HG03064 (cell line): Measurements from ENCODE around the gene PLAGL2.
A peak's percentile ranks its signal among the peaks of the same experiment; 100 is the strongest.

Source experiments
- ATAC-seq: cut with Tn5 transposase; IDR thresholded peaks from one replicate; pipeline ENCODE4 v1.9.1; 2021; ENCODE audit warnings: low read depth; ENCODE audit not compliant: unreplicated experiment

PLAGL2 gene

GRCh38 chr20:32231847-32232246, 24.3 kb upstream of the PLAGL2 start:
- no peak for ATAC-seq

DNA sequence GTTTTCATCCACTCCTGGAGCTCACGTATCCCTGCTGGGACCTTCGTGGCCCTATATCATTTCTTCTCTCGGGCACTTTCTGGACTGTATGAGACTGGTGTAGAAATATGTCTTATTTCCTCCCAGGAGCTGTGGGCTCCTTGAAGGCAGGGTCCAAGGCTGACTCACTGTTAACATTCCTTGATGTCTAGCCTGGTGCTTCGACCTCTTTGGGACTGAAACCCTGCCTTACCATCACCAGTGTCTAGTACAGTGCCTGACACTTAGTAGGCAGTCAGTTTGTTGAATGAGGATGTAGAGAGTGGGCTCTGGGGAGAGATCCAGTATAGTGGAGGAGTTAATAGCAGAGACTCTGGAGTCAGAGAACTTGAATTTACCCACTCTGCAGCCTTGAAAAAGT, 23.7 kb upstream of the PLAGL2 start:
- no peak for ATAC-seq

- no peak for ATAC-seq
Observed at GRCh38 chr20:32230707-32231106, 23.2 kb upstream of the PLAGL2 start.

DNA sequence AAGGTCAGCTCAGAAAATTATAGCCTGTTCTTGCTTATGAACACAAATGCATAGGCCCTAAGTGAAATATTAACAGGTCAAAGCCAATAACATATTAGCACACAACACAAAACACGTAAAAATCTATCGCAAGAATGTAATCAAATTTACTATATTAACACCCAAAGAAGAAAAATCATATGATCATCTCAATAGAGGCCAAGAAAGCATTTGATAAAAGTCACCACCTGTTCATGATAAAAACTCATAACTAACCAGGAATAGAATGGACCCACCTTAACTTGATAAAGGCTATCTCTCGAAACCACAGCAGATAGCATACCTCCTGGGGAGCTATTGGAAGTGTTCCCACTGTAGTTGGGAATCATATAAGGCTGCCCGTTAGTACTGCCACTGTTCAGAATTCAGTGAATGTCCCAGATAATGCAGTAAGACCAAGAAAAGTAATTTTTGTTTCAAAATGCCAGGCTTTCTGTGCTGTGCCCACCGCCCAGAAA, 21.8 kb upstream of the PLAGL2 start:
- ATAC-seq: no peak

- ATAC-seq: no peak
Observed at GRCh38 chr20:32227744-32228688, 20.5 kb upstream of the PLAGL2 start.

GRCh38 chr20:32227306-32227705, 19.8 kb upstream of the PLAGL2 start:
- no peak for ATAC-seq

DNA sequence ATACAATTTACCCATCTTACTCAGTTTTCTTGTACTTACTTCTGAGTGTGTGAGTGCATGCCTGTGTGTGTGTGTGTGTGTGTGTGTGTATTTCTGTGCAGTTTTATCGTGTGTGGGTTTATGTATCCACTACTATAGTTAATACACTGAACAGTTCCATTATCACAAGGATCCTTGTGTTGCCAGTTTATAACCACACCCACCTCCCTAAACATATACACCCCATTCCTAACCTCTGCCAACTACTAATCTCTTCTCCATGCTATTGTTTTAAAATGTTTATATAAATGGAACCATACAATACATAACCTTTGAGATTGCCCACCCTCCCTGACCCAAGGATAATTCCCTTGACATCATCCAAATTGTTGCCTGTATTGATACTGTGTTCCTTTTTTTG, 18.8 kb upstream of the PLAGL2 start:
- no peak for ATAC-seq

- no peak for ATAC-seq
Observed at GRCh38 chr20:32224463-32224862, 16.9 kb upstream of the PLAGL2 start.

- no peak for ATAC-seq
Observed at GRCh38 chr20:32218156-32218900, 10.8 kb upstream of the PLAGL2 start.

- ATAC-seq: no peak
Observed at GRCh38 chr20:32216179-32217142, 8.9 kb upstream of the PLAGL2 start.

DNA sequence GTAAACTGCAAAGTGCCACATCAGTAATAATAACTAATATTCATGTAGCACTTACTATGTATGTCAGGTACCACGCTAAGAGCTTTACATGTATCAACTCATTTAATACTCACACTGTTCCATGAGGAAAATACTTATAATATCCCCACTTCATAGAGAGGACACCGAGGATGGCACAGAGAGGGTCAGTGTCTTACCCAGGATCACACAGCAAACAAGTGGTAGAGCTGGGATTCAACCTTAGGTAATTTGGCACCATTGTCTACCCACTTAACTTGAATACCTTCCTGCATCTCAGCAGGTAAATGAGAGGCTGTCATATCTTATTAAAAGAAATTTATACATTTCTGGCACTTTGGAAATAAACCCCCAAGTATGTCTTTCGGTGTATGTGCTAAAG, 8.2 kb upstream of the PLAGL2 start:
- no peak for ATAC-seq

DNA sequence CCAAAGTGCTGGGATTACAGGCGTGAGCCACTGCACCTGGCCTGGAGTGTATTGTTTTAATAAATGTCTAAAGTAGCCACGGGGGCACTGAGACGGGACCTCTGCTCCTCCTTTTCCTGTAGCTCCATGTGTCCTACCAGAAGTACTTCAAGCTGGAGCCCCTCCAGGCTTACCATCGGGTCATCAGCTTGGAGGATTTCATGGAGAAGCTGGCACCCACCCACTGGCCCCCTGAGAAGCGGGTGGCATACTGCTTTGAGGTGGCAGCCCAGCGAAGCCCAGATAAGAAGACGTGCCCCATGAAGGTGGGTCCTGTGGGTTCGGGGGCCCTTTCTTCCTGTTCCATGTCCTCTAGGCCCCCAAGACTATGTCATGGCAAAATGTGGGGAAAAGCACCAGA, 7.6 kb upstream of the PLAGL2 start:
- ATAC-seq: no peak

- no peak for ATAC-seq
Observed at GRCh38 chr20:32213870-32214269, 6.3 kb upstream of the PLAGL2 start.

DNA sequence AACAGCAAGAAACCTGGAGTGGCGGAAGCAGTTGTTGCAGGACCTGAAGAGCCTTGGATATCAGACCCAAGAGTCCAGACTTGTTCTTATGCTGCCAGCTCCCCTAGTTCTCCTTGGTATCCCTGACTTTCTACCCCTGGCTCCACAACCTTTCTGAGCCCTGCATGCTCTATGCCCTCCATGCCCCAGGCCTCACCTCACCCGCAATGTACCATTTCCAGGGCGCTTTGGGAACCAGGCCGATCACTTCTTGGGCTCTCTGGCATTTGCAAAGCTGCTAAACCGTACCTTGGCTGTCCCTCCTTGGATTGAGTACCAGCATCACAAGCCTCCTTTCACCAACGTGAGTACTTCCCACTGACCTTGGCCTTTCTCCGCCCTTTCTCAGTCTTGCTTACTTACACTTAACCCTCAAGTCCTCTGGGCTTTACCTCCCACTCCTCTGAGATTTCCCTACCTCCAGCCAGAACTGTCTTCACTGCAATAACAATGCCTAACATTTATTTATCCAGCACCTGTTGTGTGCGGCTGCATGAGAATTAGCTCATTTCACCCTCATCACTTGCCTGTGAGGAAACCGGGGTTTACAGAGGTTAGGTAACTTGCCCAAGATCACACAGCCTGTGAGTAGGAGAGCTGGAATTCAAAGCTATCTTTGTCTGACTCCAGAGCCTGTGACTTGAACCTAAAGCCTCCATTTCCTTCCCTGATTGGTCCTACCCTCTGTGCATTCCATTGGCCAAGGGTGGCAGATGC, 2.5 kb upstream of the PLAGL2 start:
- no peak for ATAC-seq

DNA sequence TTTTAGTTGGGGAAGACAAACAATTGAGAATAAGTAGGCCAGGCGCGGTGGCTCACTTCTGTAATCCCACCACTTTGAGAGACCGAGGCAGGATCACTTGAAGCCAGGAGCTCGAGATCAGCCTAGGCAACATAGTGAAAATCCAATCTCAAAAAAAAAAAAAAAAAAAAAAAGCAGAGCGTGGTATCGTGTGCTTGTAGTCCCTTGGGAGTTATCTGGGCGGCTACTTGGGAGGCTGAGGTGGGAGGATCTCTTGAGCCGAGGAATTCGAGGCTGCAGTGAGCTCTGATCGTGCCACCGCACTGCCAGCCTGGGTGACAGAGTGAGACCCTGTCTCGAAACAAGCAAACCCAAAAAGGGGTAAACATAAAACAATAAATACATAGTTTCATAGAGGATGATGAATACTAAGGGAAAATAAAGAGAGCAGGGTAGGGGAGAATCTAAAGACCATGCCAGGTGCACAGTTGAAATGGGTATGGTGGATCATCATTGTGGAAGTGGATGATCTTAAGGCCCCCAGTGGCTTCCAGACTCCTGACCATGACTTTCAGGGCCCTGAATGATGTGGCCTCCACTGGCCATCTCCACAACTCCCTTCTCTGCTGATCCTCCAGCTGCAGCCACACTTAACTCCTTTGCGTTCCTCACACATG, 1.1 kb upstream of the PLAGL2 start:
- no peak for ATAC-seq

DNA sequence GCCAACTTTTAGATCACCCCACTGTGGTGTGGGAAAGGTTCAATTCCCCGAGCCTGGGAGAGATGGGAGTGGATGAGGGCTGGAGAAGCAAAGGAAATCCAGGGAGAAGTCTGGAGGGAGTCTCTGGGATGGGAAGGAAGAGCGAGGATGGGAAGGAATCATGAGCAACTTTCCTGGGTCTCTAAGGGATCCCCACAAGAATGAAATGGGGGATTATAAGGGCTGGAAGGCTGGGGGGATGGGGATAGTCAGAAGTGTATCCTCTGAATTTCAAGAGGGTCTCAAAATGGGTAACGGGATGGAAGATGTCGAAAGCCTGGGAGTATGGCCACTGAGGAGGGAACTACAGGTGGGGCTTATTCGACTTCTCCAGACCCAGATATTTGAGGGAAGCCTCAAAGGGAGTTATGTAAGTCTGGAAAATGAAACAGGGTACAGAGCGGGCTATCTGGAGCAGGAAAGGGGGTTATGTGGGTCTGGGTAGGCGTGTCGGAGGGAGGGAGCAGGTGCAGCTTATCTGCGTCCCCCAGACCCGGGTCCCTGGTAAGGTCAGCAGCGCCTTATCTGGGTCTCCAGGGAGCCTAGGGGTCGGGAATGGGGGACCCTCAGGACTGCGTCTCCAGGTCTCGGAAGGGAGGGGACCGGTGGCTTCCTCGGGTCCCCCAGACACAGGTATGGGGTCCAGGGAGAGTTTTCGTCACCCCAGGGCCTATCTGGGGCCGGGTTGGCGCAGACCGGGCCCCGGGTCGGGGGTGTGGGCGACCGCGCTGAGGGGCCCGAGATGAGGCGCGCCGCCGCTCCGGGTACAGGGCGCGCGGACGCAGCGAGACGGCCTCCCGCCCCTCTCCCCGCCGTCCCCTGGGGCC, 550 bp downstream of the PLAGL2 start:
- peak; percentile 8 for ATAC-seq

DNA sequence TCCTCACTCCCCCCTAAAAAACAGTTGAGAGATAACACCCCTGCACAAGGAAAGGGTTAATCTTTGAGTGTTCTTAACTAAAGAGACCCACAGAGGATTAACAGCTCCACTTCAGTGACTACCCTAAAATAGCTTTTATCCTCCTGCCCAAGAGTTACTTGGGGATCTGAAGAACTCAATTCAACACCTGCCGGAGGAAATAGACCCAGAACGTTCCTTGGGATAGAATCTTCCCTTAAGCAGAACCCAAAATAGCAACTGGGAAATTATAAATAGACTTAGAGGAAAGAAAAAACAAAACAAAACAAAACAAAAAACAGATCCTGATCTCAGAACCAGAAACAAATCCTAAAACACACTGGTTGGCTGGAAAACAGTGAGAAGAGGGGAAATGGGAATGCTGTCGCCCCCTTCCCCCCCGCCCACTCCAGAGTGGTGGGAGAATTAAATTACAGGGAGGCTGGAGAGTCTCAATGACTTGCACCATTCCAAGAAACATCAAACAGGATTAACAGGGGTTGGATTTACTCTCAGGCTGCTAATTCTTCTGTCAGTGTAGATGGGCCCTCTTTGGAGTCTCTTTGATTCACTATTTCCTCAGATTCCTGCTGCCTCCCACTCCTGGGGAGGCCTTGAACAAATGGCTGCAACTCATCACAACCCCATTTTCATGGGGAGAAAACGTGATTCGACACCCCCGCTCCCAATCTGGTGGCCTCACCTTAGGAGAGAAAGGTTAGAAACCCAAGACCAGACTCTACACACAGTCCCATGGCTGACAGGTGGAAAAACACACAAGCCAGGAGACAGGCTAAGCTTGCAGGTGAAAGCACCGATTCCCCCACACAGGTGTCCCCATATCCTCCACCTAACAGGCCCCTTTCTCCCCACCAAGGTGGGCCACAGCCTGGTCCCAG, 1.4 kb downstream of the PLAGL2 start:
- ATAC-seq: no peak
